Mesenchymal stem cell (in vitro differentiated cells and primary cell): ENCODE measurements around the gene BCL2L1.

ENCODE experiments used
- DNase-seq: peaks from one replicate; pipeline ENCODE4 v3.0.0-alpha.2; 2013
- H2AFZ ChIP-seq: one replicate; pipeline ENCODE4 v1.6.1; 2013; ENCODE audit warnings: low read depth, mild to moderate bottlenecking, control low read depth, inconsistent platforms, low read length, moderate library complexity
- H2AK5ac ChIP-seq: 2 replicates; pipeline ENCODE4 v1.6.1; 2013; ENCODE audit warnings: low read length, moderate library complexity, mild to moderate bottlenecking, inconsistent platforms; ENCODE audit not compliant: severe bottlenecking
- H2BK120ac ChIP-seq: one replicate; pipeline ENCODE4 v1.6.1; 2013; ENCODE audit warnings: low read depth, mild to moderate bottlenecking, inconsistent platforms, low read length, moderate library complexity
- H2BK12ac ChIP-seq, 2 experiments: one replicate each; pipeline ENCODE4 v1.6.1; 2013; ENCODE audit warnings: inconsistent platforms in 2 of 2, low read length in 2 of 2, mild to moderate bottlenecking in 2 of 2, moderate library complexity in 2 of 2, control low read depth in 1 of 2
- H2BK15ac ChIP-seq: one replicate; pipeline ENCODE4 v1.6.1; 2013; ENCODE audit warnings: mild to moderate bottlenecking, low read depth, inconsistent platforms; ENCODE audit not compliant: poor library complexity, severe bottlenecking
- H2BK5ac ChIP-seq: 2 replicates; pipeline ENCODE4 v1.6.1; 2013; ENCODE audit warnings: low read depth, mild to moderate bottlenecking, low read length, control low read depth, inconsistent platforms; ENCODE audit not compliant: poor library complexity, severe bottlenecking
- H3K14ac ChIP-seq, 2 experiments: one replicate each; pipeline ENCODE4 v1.6.1; 2013; ENCODE audit warnings: inconsistent platforms in 2 of 2, low read length in 2 of 2, control low read depth in 1 of 2, mild to moderate bottlenecking in 1 of 2, moderate library complexity in 1 of 2
- H3K18ac ChIP-seq, 2 experiments: one replicate each; pipeline ENCODE4 v1.6.1; 2013; ENCODE audit warnings: inconsistent platforms in 2 of 2, low read length in 2 of 2, control low read depth in 1 of 2, low read depth in 1 of 2, mild to moderate bottlenecking in 1 of 2
- H3K23ac ChIP-seq, 2 experiments: one replicate each; pipeline ENCODE4 v1.6.1; 2013; ENCODE audit warnings: inconsistent platforms in 2 of 2, low read length in 2 of 2, mild to moderate bottlenecking in 2 of 2, moderate library complexity in 2 of 2, control low read depth in 1 of 2
- H3K27ac ChIP-seq: 2 replicates; pipeline ENCODE4 v1.5.1; 2013; ENCODE audit warnings: mild to moderate bottlenecking, moderate library complexity, low read length, control low read depth, inconsistent platforms; ENCODE audit not compliant: poor library complexity, severe bottlenecking
- H3K27me3 ChIP-seq, 2 experiments: 2 replicates each; pipeline versions ENCODE4 v1.6.1 to v1.7.0; 2013; ENCODE audit warnings: low read length in 2 of 2, mild to moderate bottlenecking in 2 of 2, moderate library complexity in 2 of 2, control low read depth in 1 of 2, inconsistent platforms in 1 of 2; ENCODE audit not compliant: control insufficient read depth in 1 of 2, insufficient read depth in 1 of 2
- H3K36me3 ChIP-seq, 2 experiments: 2 replicates each; pipeline versions ENCODE4 v1.6.1 to v1.7.0; 2013; ENCODE audit warnings: low read length in 2 of 2, control low read depth in 1 of 2, inconsistent platforms in 1 of 2, low read depth in 1 of 2, mild to moderate bottlenecking in 1 of 2; ENCODE audit not compliant: insufficient read depth in 2 of 2, control insufficient read depth in 1 of 2
- H3K4ac ChIP-seq, 2 experiments: one replicate each; pipeline ENCODE4 v1.6.1; 2013; ENCODE audit warnings: inconsistent platforms in 2 of 2, low read length in 2 of 2, mild to moderate bottlenecking in 2 of 2, moderate library complexity in 2 of 2, control low read depth in 1 of 2, low read depth in 1 of 2
- H3K4me1 ChIP-seq: 2 replicates; pipeline ENCODE4 v1.6.1; 2013; ENCODE audit warnings: low read depth, low read length, control low read depth; ENCODE audit not compliant: control insufficient read depth, insufficient read depth
- H3K4me2 ChIP-seq: 2 replicates; pipeline ENCODE4 v1.6.1; 2013; ENCODE audit warnings: low read length, mild to moderate bottlenecking, inconsistent platforms; ENCODE audit not compliant: poor library complexity, severe bottlenecking
- H3K4me3 ChIP-seq, 2 experiments: 2 replicates each; pipeline versions ENCODE4 v1.5.1 to v1.7.0; 2013; ENCODE audit warnings: low read length in 2 of 2, mild to moderate bottlenecking in 2 of 2, control low read depth in 1 of 2, low read depth in 1 of 2; ENCODE audit not compliant: insufficient read depth in 1 of 2
- H3K79me1 ChIP-seq: replicated peaks from 2 replicates; pipeline ENCODE4 v1.6.1; 2013; ENCODE audit warnings: mild to moderate bottlenecking, control low read depth, low read length, inconsistent platforms; ENCODE audit not compliant: poor library complexity, severe bottlenecking
- H3K9ac ChIP-seq: 2 replicates; pipeline ENCODE4 v1.7.0; 2013; ENCODE audit warnings: mild to moderate bottlenecking, low read length, moderate library complexity
- H3K9me3 ChIP-seq: 2 replicates; pipeline ENCODE4 v1.7.0; 2013; ENCODE audit warnings: mild to moderate bottlenecking, low read length; ENCODE audit not compliant: control insufficient read depth
- H4K8ac ChIP-seq: one replicate; pipeline ENCODE4 v1.6.1; 2013; ENCODE audit warnings: inconsistent platforms, mild to moderate bottlenecking, low read length, moderate library complexity
- H4K91ac ChIP-seq: one replicate; pipeline ENCODE4 v1.6.1; 2013; ENCODE audit warnings: mild to moderate bottlenecking, low read length, inconsistent platforms
- WGBS: methylation state at CpG from one replicate; pipeline ENCODE4 v1.1.7; 2013; ENCODE audit warnings: mixed read lengths; 5-methylcytosine and 5-hydroxymethylcytosine counted together

Gene BCL2L1

DNA sequence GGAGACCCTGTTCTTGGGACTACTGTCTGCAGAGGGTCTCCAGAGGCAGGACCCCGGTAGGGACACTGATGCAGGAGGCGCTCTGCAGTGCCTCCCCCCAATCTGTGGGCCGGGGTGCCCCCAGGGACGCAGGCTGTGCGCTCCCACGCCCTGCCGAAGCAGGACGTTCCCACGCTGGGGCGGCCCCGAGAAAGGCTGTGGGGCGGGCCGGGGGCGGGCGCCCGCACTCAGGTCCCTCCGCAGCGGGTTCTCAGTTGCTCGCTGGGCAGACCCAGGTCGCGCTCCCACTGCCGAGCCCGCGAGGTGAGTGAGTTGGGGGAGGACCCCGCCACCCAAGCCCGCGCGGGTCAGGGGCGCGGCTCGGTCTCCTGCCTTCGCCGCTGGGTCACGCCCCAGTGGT, 85.0 kb downstream of the BCL2L1 start, which contains the start of gene COX4I2:
Gene COX4I2, plus strand, starts transcription at position 253 of the 400 bp plus-strand sequence. CDS start 1,106 bp downstream, outside the sequence.
- WGBS: 42% methylated on average over 31 of the region's 34 CpGs
- Histone ChIP-seq H2BK12ac (peak within 1 kb of the TSS in 1 of 2 experiments; percentile 7), H3K18ac (no peak within 1 kb of the TSS), H2BK5ac (no peak within 1 kb of the TSS), H3K23ac (no peak within 1 kb of the TSS), H3K79me1 (no peaks in the 10 kb centered on the region), H3K27ac (no peak within 1 kb of the TSS), H3K36me3 (peaks cover 0 to 3% of the 10 kb centered on the region in 2 experiments), H3K9me3 (no peaks in the 10 kb centered on the region), H3K4me1 (no peaks in the 10 kb centered on the region), H3K4me2 (no peak within 1 kb of the TSS), H3K4ac (no peak within 1 kb of the TSS), H3K4me3 (no peak within 1 kb of the TSS), H4K91ac (peak within 1 kb of the TSS; percentile 40), H3K27me3 (peaks cover 13 to 30% of the 10 kb centered on the region in 2 experiments), H2BK120ac (no peak within 1 kb of the TSS), H2BK15ac (peak within 1 kb of the TSS; percentile 12), H2AFZ (no peak within 1 kb of the TSS), H3K14ac (no peak within 1 kb of the TSS), H2AK5ac (no peak within 1 kb of the TSS), H4K8ac (no peak within 1 kb of the TSS), H3K9ac (no peak within 1 kb of the TSS)
- no peak for DNase-seq

- Histone ChIP-seq H3K27ac (no peak overlapping the region), H3K4ac (no peak overlapping the region), H2AFZ (no peak overlapping the region), H3K36me3 (peaks cover 0 to 3% of the 10 kb centered on the region in 2 experiments), H3K9ac (no peak overlapping the region), H3K9me3 (no peaks in the 10 kb centered on the region), H4K91ac (no peak overlapping the region), H3K14ac (no peak overlapping the region), H3K4me3 (no peak overlapping the region), H3K4me1 (peaks cover 3% of the 10 kb centered on the region), H4K8ac (no peak overlapping the region), H2AK5ac (no peak overlapping the region), H2BK15ac (no peak overlapping the region), H3K23ac (no peak overlapping the region), H3K18ac (no peak overlapping the region), H2BK12ac (no peak overlapping the region), H2BK120ac (no peak overlapping the region), H3K4me2 (no peak overlapping the region), H2BK5ac (no peak overlapping the region), H3K27me3 (peaks cover 0 to 12% of the 10 kb centered on the region in 2 experiments), H3K79me1 (no peaks in the 10 kb centered on the region)
- WGBS: 87% methylated on average over 14 of the region's 14 CpGs
- no peak for DNase-seq
Measured at GRCh38 chr20:31633339-31633914, 89.2 kb downstream of the BCL2L1 start.

GRCh38 chr20:31632548-31633338, 89.9 kb downstream of the BCL2L1 start:
- no peak for DNase-seq
- no peak overlapping the region for H2AFZ ChIP-seq
- no peak overlapping the region for H4K91ac ChIP-seq
- H3K9me3 ChIP-seq: no peaks in the 10 kb centered on the region
- no peak overlapping the region for H3K27ac ChIP-seq
- no peak overlapping the region for H2BK15ac ChIP-seq
- H3K4me1 ChIP-seq: peaks cover 3% of the 10 kb centered on the region
- H2BK5ac ChIP-seq: no peak overlapping the region
- H3K4me3 ChIP-seq: no peak overlapping the region
- no peak overlapping the region for H3K23ac ChIP-seq
- H2BK12ac ChIP-seq: no peak overlapping the region
- H3K36me3 ChIP-seq: peaks cover 0 to 1% of the 10 kb centered on the region in 2 experiments
- H3K14ac ChIP-seq: no peak overlapping the region
- no peak overlapping the region for H2AK5ac ChIP-seq
- no peak overlapping the region for H3K9ac ChIP-seq
- no peak overlapping the region for H3K4me2 ChIP-seq
- H2BK120ac ChIP-seq: no peak overlapping the region
- H3K18ac ChIP-seq: no peak overlapping the region
- H4K8ac ChIP-seq: no peak overlapping the region
- H3K4ac ChIP-seq: no peak overlapping the region
- WGBS: 93% methylated on average over 40 of the region's 40 CpGs
- H3K27me3 ChIP-seq: peaks cover 0 to 6% of the 10 kb centered on the region in 2 experiments
- no peaks in the 10 kb centered on the region for H3K79me1 ChIP-seq

GRCh38 chr20:31630187-31630790, 92.4 kb downstream of the BCL2L1 start:
- Histone ChIP-seq H4K91ac (no peak overlapping the region), H3K4ac (no peak overlapping the region), H2BK5ac (no peak overlapping the region), H3K14ac (no peak overlapping the region), H3K18ac (no peak overlapping the region), H3K9ac (no peak overlapping the region), H2BK15ac (no peak overlapping the region), H2AK5ac (no peak overlapping the region), H3K4me2 (no peak overlapping the region), H3K36me3 (no peaks in the 10 kb centered on the region), H3K79me1 (no peaks in the 10 kb centered on the region), H3K4me1 (peaks cover 3% of the 10 kb centered on the region), H4K8ac (no peak overlapping the region), H3K9me3 (no peaks in the 10 kb centered on the region), H2BK120ac (no peak overlapping the region), H3K4me3 (no peak overlapping the region), H2BK12ac (no peak overlapping the region), H2AFZ (no peak overlapping the region), H3K23ac (no peak overlapping the region), H3K27ac (no peak overlapping the region), H3K27me3 (no peaks in the 10 kb centered on the region)
- WGBS: 85% methylated on average over 2 of the region's 2 CpGs
- no peak for DNase-seq
